ENCODE data around the gene KRT83. TPM values are rescaled to one million over a fixed set of nuclear protein-coding genes. Genes with fewer than 3 reads are reported as not detected.

The KRT83 gene
- total and polyA plus RNA-seq, 10 of the 15 experiments (the other 5 are each of a cell fraction or from before 2014, with no cell fraction given) = not detected

- no peak for TF ChIP-seq ATF2 (IDR thresholded peaks at IDR 0.05; ENCODE audit: low read length)
- TF ChIP-seq SRF (IDR thresholded peaks at IDR 0.05; ENCODE audit: low read depth in 2 of 2, low read length in 2 of 2) = no peak
- TF ChIP-seq NR2C1 (IDR thresholded peaks at IDR 0.05) = no peak
Observed at GRCh38 chr12:52271158-52271557, 50.0 kb downstream of the KRT83 start (continued).

GRCh38 chr12:52270541-52271070, 50.6 kb downstream of the KRT83 start:
- POLR2A ChIA-PET = no interaction called here
- in situ Hi-C loops (cut with MboI) = no loop called here
- no peak for FAIRE-seq
- H3K9me3 ChIP-seq (replicated peaks; ENCODE audit: control insufficient read depth, insufficient read depth, low read length) = no peaks in the 10 kb centered on the region
- no peak overlapping the region for H3K4me2 ChIP-seq (ENCODE audit: control insufficient read depth, insufficient read depth)
- RAD21 ChIA-PET (ENCODE audit: unreplicated experiment) = no interaction called here
- CTCF ChIA-PET = interaction anchor here (0.7 to 3.4 kb wide), 2 partner anchors 9 to 57 kb away, joined by 3 to 21 read pairs; no protein-coding TSS in a partner anchor
- no peak for DNase-seq (ENCODE audit: low read depth, low spot score)
- no peaks in the 10 kb centered on the region for H3K79me2 ChIP-seq (ENCODE audit: control insufficient read depth, insufficient read depth, low read length)
- WGBS (ENCODE audit: insufficient coverage, insufficient replicate concordance, low lambda C conversion rate, missing lambda C conversion rate) = 18% methylated on average over 6 of the region's 6 CpGs
- peaks cover 0 to 2% of the 10 kb centered on the region in 2 experiments; a peak in 1 of 4 replicates for H3K27me3 ChIP-seq (replicated peaks in 1 of 2; ENCODE audit: control insufficient read depth in 2 of 2, insufficient read depth in 2 of 2, low read length in 1 of 2)
- H2AFZ ChIP-seq (ENCODE audit: control insufficient read depth, low read depth, low read length) = no peak overlapping the region
- intact Hi-C loops (cut with micrococcal nuclease; ENCODE audit: unreplicated experiment) = no loop called here
- no TSS peak for BruUV-seq (replicated peaks)
- H3K4me3 ChIP-seq = no peak overlapping the region
- no peaks in the 10 kb centered on the region for H3K36me3 ChIP-seq (ENCODE audit: control insufficient read depth in 2 of 2, insufficient read depth in 2 of 2, low read length in 1 of 2)
- SMC1A ChIA-PET (ENCODE audit: uncharacterized antibody, unreplicated experiment) = interaction anchor here (1.2 kb wide), 1 partner anchor 45 kb away, joined by 3 read pairs; no protein-coding TSS in a partner anchor
- no peak for TF ChIP-seq ATF2 (IDR thresholded peaks at IDR 0.05; ENCODE audit: low read length)
- TF ChIP-seq TAF1 (IDR thresholded peaks at IDR 0.05; ENCODE audit: borderline replicate concordance, low read depth, low read length) = no peak
- TF ChIP-seq CTCF (IDR thresholded peaks at IDR 0.05 in 2 of 3, conservative IDR thresholded peaks at IDR 0.05 in 1 of 3; ENCODE audit: control insufficient read depth in 2 of 3, extremely low read depth in 1 of 3, insufficient read depth in 1 of 3, low read depth in 3 of 3, low read length in 3 of 3) = no peak
- TF ChIP-seq NFYA (IDR thresholded peaks at IDR 0.05; ENCODE audit: borderline replicate concordance, low read depth, low read length) = no peak
- TF ChIP-seq SUPT20H (IDR thresholded peaks at IDR 0.05; ENCODE audit: borderline replicate concordance, control insufficient read depth, low read depth, low read length) = no peak
- no peak for TF ChIP-seq NR2C2 (IDR thresholded peaks at IDR 0.05; ENCODE audit: borderline replicate concordance, control insufficient read depth, insufficient read length, low read depth)
- TF ChIP-seq SPI1 (IDR thresholded peaks at IDR 0.05; ENCODE audit: borderline replicate concordance, insufficient read depth, low read depth, low read length) = no peak
- TF ChIP-seq SRF (IDR thresholded peaks at IDR 0.05; ENCODE audit: low read depth in 2 of 2, low read length in 2 of 2) = no peak
- no peak for TF ChIP-seq HDGF (IDR thresholded peaks at IDR 0.05)
- TF ChIP-seq ZNF622 (IDR thresholded peaks at IDR 0.05) = no peak
- TF ChIP-seq BCL11A (IDR thresholded peaks at IDR 0.05; ENCODE audit: low read depth, low read length) = no peak
- no peaks in the 10 kb centered on the region for H3K4me1 ChIP-seq (ENCODE audit: control insufficient read depth, insufficient read depth, low read length)
- no peak overlapping the region for H3K27ac ChIP-seq (ENCODE audit: control insufficient read depth, insufficient read depth)
- H3K9ac ChIP-seq (ENCODE audit: control insufficient read depth, insufficient read depth, low read length) = no peak overlapping the region
- H4K20me1 ChIP-seq (ENCODE audit: control insufficient read depth, insufficient read depth) = no peaks in the 10 kb centered on the region
- ATAC-seq = no peak

Measured in GM12878 (cell line).